Fibroblast of lung (primary cell): ENCODE data around the gene TOMM70. TPM values are rescaled to one million over a fixed set of nuclear protein-coding genes. Genes with fewer than 3 reads are reported as not detected.

Experiments
- DNase-seq, 2 donors: peaks; one replicate each; pipeline versions ENCODE4 v3.0.0 to v3.0.0-alpha.2; 2010; ENCODE audit warnings: low read depth in 2 of 2
- H2AFZ ChIP-seq: 2 replicates; pipeline ENCODE4 v1.5.1; 2012; ENCODE audit warnings: low read length, control low read depth, inconsistent platforms
- H3K27ac ChIP-seq: 2 replicates; pipeline ENCODE4 v1.5.1; 2011; ENCODE audit warnings: low read length, control low read depth; ENCODE audit not compliant: insufficient read depth
- H3K27me3 ChIP-seq: 2 replicates; pipeline ENCODE4 v1.5.1; 2011; ENCODE audit warnings: mild to moderate bottlenecking, low read length; ENCODE audit not compliant: control insufficient read depth, insufficient read depth
- H3K36me3 ChIP-seq: 2 replicates; pipeline ENCODE4 v1.5.1; 2011; ENCODE audit warnings: low read length; ENCODE audit not compliant: control insufficient read depth, insufficient read depth
- H3K4me1 ChIP-seq: 2 replicates; pipeline ENCODE4 v1.5.1; 2011; ENCODE audit warnings: low read length; ENCODE audit not compliant: control insufficient read depth, insufficient read depth; ENCODE audit errors: extremely low read depth
- H3K4me2 ChIP-seq: 2 replicates; pipeline ENCODE4 v1.5.1; 2011; ENCODE audit warnings: low read length, control low read depth; ENCODE audit not compliant: insufficient read depth; ENCODE audit errors: extremely low read depth
- H3K4me3 ChIP-seq, 4 experiments: fragments of 200-600 bp in 1 of 4; sonication (generic) in 1 of 4; replicated peaks in 1 of 4; 2 replicates each; pipeline ENCODE4 v1.5.1; 2011 to 2016; ENCODE audit warnings: low read length in 4 of 4, low read depth in 3 of 4, mild to moderate bottlenecking in 3 of 4, control low read depth in 2 of 4, inconsistent platforms in 1 of 4, mixed read lengths in 1 of 4; ENCODE audit not compliant: insufficient read depth in 1 of 4; ENCODE audit errors: control extremely low read depth in 1 of 4
- H3K79me2 ChIP-seq: 2 replicates; pipeline ENCODE4 v1.5.1; 2012; ENCODE audit warnings: mild to moderate bottlenecking, low read length, inconsistent platforms; ENCODE audit not compliant: control insufficient read depth, insufficient read depth
- H3K9ac ChIP-seq: 2 replicates; pipeline ENCODE4 v1.5.1; 2011; ENCODE audit warnings: mild to moderate bottlenecking, low read length, control low read depth; ENCODE audit not compliant: insufficient read depth
- H3K9me3 ChIP-seq: 2 replicates; pipeline ENCODE4 v1.5.1; 2012; ENCODE audit warnings: low read depth, low read length; ENCODE audit not compliant: control insufficient read depth, insufficient read depth
- H4K20me1 ChIP-seq: 2 replicates; pipeline ENCODE4 v1.5.1; 2011; ENCODE audit warnings: low read length; ENCODE audit not compliant: control insufficient read depth, insufficient read depth; ENCODE audit errors: extremely low read depth
- EZH2 ChIP-seq: IDR thresholded peaks from 2 replicates; pipeline ENCODE4 v1.5.1; 2012; ENCODE audit warnings: low read length, control low read depth, mild to moderate bottlenecking; ENCODE audit errors: missing control alignments
- polyA plus RNA-seq, 2 donors: library from polyadenylated mRNA; depleted of rRNA in 1 of 2; stranded (reverse) in 1 of 2; unstranded in 1 of 2; fragments of >200 nt; gene quantifications; 2 replicates each; pipeline ENCODE4 v1.2.1, GENCODE V29; 2011 to 2012; ENCODE audit warnings: missing spikeins in 1 of 2
- total RNA-seq: library from RNA; depleted of rRNA; stranded (reverse); fragments of >200 nt; gene quantifications from 2 replicates; pipeline ENCODE4 v1.2.1, GENCODE V29; 2014
- TF ChIP-seq, protein P1 (sequence below), 2 donors: IDR thresholded peaks in 1 of 2; conservative IDR thresholded peaks in 1 of 2; 1 replicate in 1 of 2; 2 replicates in 1 of 2; pipeline ENCODE4 v1.5.1; 2011 to 2012; ENCODE audit warnings: low read length in 2 of 2, control low read depth in 1 of 2, inconsistent platforms in 1 of 2, low read depth in 1 of 2, mild to moderate bottlenecking in 1 of 2

Gene TOMM70
- total and polyA plus RNA-seq, 2 donors (not counting 1 experiment from before 2014, with no cell fraction given): 41.8 to 56.1 TPM

DNA sequence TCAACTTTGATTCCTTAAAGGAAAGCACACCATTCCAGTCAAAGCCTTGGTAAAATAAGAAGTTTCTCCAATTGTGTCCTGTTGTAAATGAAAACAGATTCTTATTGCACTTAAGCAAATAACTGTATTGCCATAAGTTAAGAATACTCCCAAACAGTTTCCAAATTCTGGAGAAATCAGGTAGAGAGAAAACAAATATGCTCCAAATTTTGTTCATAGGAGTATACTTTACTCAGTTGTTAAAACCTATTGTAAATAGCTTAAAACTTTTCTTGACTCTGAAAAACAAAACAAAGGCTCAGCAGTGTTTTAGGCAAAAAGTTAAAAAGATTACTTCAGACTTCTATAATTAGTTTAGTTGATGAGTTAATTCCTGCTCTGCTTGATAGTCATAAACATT is 42.8 kb upstream of the TOMM70 start:
- DNase-seq: no peak
- TF ChIP-seq EZH2: no peak
- Histone ChIP-seq H3K36me3 (no peaks in the 10 kb centered on the region), H3K9ac (no peak overlapping the region), H3K9me3 (no peaks in the 10 kb centered on the region), H3K4me2 (no peak overlapping the region), H3K27ac (no peak overlapping the region), H3K79me2 (no peaks in the 10 kb centered on the region), H3K4me3 (no peak overlapping the region), H3K4me1 (no peaks in the 10 kb centered on the region), H2AFZ (no peak overlapping the region), H3K27me3 (no peaks in the 10 kb centered on the region), H4K20me1 (no peaks in the 10 kb centered on the region)

GRCh38 chr3:100440895-100441294 is 40.0 kb upstream of the TOMM70 start:
- Histone ChIP-seq H3K4me1 (no peaks in the 10 kb centered on the region), H3K27me3 (no peaks in the 10 kb centered on the region), H3K36me3 (no peaks in the 10 kb centered on the region), H2AFZ (no peak overlapping the region), H4K20me1 (no peaks in the 10 kb centered on the region), H3K27ac (no peak overlapping the region), H3K4me2 (no peak overlapping the region), H3K9ac (no peak overlapping the region), H3K9me3 (no peaks in the 10 kb centered on the region), H3K4me3 (no peak overlapping the region), H3K79me2 (no peaks in the 10 kb centered on the region)
- TF ChIP-seq, protein P1, sequence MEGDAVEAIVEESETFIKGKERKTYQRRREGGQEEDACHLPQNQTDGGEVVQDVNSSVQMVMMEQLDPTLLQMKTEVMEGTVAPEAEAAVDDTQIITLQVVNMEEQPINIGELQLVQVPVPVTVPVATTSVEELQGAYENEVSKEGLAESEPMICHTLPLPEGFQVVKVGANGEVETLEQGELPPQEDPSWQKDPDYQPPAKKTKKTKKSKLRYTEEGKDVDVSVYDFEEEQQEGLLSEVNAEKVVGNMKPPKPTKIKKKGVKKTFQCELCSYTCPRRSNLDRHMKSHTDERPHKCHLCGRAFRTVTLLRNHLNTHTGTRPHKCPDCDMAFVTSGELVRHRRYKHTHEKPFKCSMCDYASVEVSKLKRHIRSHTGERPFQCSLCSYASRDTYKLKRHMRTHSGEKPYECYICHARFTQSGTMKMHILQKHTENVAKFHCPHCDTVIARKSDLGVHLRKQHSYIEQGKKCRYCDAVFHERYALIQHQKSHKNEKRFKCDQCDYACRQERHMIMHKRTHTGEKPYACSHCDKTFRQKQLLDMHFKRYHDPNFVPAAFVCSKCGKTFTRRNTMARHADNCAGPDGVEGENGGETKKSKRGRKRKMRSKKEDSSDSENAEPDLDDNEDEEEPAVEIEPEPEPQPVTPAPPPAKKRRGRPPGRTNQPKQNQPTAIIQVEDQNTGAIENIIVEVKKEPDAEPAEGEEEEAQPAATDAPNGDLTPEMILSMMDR (conservative IDR thresholded peaks at IDR 0.05 in 1 of 2, IDR thresholded peaks at IDR 0.05 in 1 of 2; ENCODE audit: low read depth in 1 of 2, low read length in 2 of 2): no peak
- no peak for TF ChIP-seq EZH2
- no peak for DNase-seq

DNA sequence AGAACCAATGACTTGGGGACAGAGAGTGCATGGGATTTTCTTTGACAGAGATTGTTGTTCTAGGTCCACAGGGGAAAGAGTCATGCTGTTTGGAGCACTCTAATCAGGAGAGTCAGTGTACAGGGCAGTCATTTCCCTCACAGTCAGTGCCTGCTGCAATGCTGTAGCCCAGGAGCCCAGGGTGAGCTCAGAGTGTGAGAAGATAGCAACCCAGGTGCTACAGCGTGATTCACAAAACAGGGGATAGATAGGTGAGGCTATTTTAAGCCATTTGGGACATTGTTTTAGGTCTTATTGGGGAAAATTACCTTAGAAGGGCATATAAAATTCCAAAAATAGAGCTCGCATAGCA is 37.7 kb upstream of the TOMM70 start:
- Histone ChIP-seq H3K79me2 (no peaks in the 10 kb centered on the region), H3K4me3 (no peak overlapping the region), H4K20me1 (no peaks in the 10 kb centered on the region), H3K9ac (no peak overlapping the region), H3K4me1 (no peaks in the 10 kb centered on the region), H3K27me3 (no peaks in the 10 kb centered on the region), H2AFZ (no peak overlapping the region), H3K27ac (no peak overlapping the region), H3K36me3 (no peaks in the 10 kb centered on the region), H3K4me2 (no peak overlapping the region), H3K9me3 (no peaks in the 10 kb centered on the region)
- no peak for TF ChIP-seq EZH2
- TF ChIP-seq, protein P1 (conservative IDR thresholded peaks at IDR 0.05 in 1 of 2, IDR thresholded peaks at IDR 0.05 in 1 of 2; ENCODE audit: low read depth in 1 of 2, low read length in 2 of 2): no peak
- no peak for DNase-seq
